Right cardiac atrium (tissue), 5 donors: Measurements from ENCODE around the gene WASHC2C. TPM values are rescaled to one million over a fixed set of nuclear protein-coding genes. Genes with fewer than 3 reads are reported as not detected.
"Not testable (repeated sequence)": the region's sequence is repeated elsewhere in the genome, so short reads cannot be mapped to it uniquely, and the experiment has no call there.

Source experiments
- ATAC-seq, 2 donors: fragments of 200-7000 bp; cut with Tn5 transposase; one replicate each; pipeline versions ENCODE4 v1.8.0 to v1.9.1; 2020; ENCODE audit warnings: moderate library complexity in 2 of 2, mild to moderate bottlenecking in 1 of 2
- DNase-seq, 3 donors: peaks; one replicate each; pipeline ENCODE4 v3.0.0-alpha.2; 2020
- H3K27ac ChIP-seq: one replicate; pipeline ENCODE4 v1.5.1; 2013; ENCODE audit warnings: mild to moderate bottlenecking, low read length, control low read depth, moderate library complexity
- H3K27me3 ChIP-seq: one replicate; pipeline ENCODE4 v1.6.1; 2013; ENCODE audit not compliant: control insufficient read depth, insufficient read depth
- H3K4me1 ChIP-seq: one replicate; pipeline ENCODE4 v1.6.1; 2013; ENCODE audit warnings: low read length; ENCODE audit not compliant: control insufficient read depth, insufficient read depth
- H3K4me3 ChIP-seq: one replicate; pipeline ENCODE4 v1.5.1; 2013; ENCODE audit warnings: low read length, control low read depth
- H3K9me3 ChIP-seq: one replicate; pipeline ENCODE4 v1.6.1; 2013; ENCODE audit warnings: low read length; ENCODE audit not compliant: control insufficient read depth
- WGBS: extraction: QIAGEN DNeasy Blood & Tissue Kit; methylation state at CpG from one replicate; pipeline ENCODE4 v1.1.7; 2013; 5-methylcytosine and 5-hydroxymethylcytosine counted together
- intact Hi-C, 4 donors: fragments of 100-400 bp; cut with DNase I; formaldehyde crosslinking; loops; one replicate each; pipeline versions ENCODE4 v1.11.0 to v1.14.0; 2022 to 2023
- long read RNA-seq, 4 donors: library from polyadenylated mRNA; unstranded; transcript quantifications; one replicate each; pipeline ENCODE4 v2.0.0, GENCODE V29; 2020 to 2021
- polyA plus RNA-seq: library from polyadenylated mRNA; stranded (reverse); fragments of 200-250 nt; gene quantifications from one replicate; pipeline ENCODE4 v1.2.3, GENCODE V29; 2013
- total RNA-seq, 4 donors: library from RNA; stranded (reverse); fragmentation: NEBNext Ultra II Directional; extraction: Animal tissue kit (Norgen Biotek cat#: 25700); gene quantifications; one replicate each; pipeline ENCODE4 v1.2.1, GENCODE V29; 2021
- donor health status: healthy with polysubstance abuse.
- donor health status: DM: no; HTN: yes; CAD: no.
- donor health status: DM: no; HTN: no; CAD: no.
- donor health status: DM: no; HTN: yes; CAD: no; lungs with severe emphysema.
- donor health status: DM: yes; HTN: yes; CAD: no.

Gene WASHC2C
- total RNA-seq (10 to 100 TPM; 32.9 to 77.4 (median 62.6) TPM), polyA plus RNA-seq (16.7 TPM)
- long read RNA-seq, donor 1, full-length matches to known transcripts = 20 of 93 reads
- long read RNA-seq, donor 1, partial matches to known transcripts = 40 of 93 reads
- long read RNA-seq, donor 1, other reads (novel, unspliced or antisense) = 33 of 93 reads
- long read RNA-seq, donor 2, full-length matches to known transcripts = 21 of 92 reads
- long read RNA-seq, donor 2, partial matches to known transcripts = 30 of 92 reads
- long read RNA-seq, donor 2, other reads (novel, unspliced or antisense) = 41 of 92 reads
- long read RNA-seq, donor 3, full-length matches to known transcripts = 39 of 652 reads
- long read RNA-seq, donor 3, partial matches to known transcripts = 436 of 652 reads
- long read RNA-seq, donor 3, other reads (novel, unspliced or antisense) = 177 of 652 reads
- long read RNA-seq, donor 4, full-length matches to known transcripts = 43 of 145 reads
- long read RNA-seq, donor 4, partial matches to known transcripts = 62 of 145 reads
- long read RNA-seq, donor 4, other reads (novel, unspliced or antisense) = 40 of 145 reads

GRCh38 chr10:45726703-45727420, at the start of gene WASHC2C:
Gene WASHC2C (plus strand): TSS chr10:45727266. CDS start chr10:45727318, 52 bp downstream.
- DNase-seq (peak; percentile 93 to 98 (median 98)), ATAC-seq (peak; percentile 98)
- under 1% methylated on average over 49 of the region's 49 CpGs for WGBS
- intact Hi-C loops, H3K27me3 ChIP-seq, H3K9me3 ChIP-seq, H3K4me1 ChIP-seq: not testable (repeated sequence)
- Histone ChIP-seq H3K27ac (peak within 1 kb of the TSS; percentile 79), H3K4me3 (peak within 1 kb of the TSS; percentile 61)

DNA sequence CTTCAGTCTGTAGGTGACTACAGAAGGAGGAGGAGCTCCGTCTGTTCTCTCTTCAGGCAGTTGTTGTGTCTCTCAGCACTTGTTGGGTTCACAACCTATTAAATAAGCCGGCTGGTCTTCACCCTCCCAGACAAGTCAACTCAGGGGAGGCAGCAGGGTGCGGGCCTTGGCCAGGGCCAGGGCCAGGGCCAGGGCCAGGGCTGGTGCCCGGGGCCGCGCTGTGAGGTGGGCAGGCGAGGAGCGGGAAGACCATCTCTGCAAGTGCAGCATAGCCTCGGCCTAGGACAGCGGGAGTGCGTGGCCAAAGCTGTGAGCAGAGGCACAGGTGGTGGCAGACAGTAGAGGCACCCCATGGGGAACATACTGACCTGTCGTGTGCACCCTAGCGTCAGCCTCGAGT, 48.6 kb upstream of the WASHC2C start:
- ATAC-seq, H3K4me3 ChIP-seq, DNase-seq, H3K9me3 ChIP-seq, H3K4me1 ChIP-seq, H3K27me3 ChIP-seq, H3K27ac ChIP-seq: not testable (repeated sequence)
- intact Hi-C loops = loop anchor here in 2 of 4 donors (10.0 kb wide), 3 partner anchors 84 to 424 kb away; no protein-coding TSS in a partner anchor
- WGBS = 94% methylated on average over 13 of the region's 14 CpGs

DNA sequence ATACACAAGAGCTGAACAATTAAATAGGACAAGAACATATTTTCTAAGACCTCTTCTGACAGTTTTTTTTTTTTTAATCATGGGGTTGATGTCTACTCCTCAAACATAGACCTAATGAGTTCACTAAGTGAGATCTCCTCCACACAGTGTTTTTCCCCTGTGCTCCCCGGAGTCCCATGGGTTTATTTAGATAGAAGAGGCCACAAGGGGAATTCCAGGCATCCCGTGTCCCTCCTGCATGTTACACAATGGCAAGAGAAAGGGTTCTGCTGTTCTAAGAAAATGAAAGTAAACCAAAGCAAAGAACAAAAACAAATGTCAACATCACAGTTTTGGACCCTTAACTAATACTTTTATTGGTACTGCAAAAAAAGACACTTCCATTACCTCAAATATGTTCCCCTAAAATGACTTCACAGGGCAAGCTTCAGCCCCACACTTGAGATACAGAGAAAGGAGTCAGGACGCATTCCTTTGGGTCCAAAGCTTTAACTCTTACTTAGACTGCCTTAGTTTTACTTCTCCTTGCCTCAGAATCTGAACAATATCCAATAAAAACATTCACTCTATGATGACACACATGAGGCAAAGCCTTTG, 16.8 kb upstream of the WASHC2C start:
- H3K27ac ChIP-seq, H3K27me3 ChIP-seq, H3K4me3 ChIP-seq, H3K9me3 ChIP-seq, ATAC-seq, intact Hi-C loops, H3K4me1 ChIP-seq, DNase-seq: not testable (repeated sequence)
- WGBS = 42% methylated on average over 2 of the region's 3 CpGs

GRCh38 chr10:45711223-45711622, 15.8 kb upstream of the WASHC2C start:
- H3K9me3 ChIP-seq, H3K4me1 ChIP-seq, H3K27me3 ChIP-seq, H3K27ac ChIP-seq, H3K4me3 ChIP-seq, intact Hi-C loops, ATAC-seq, DNase-seq: not testable (repeated sequence)
- WGBS = 64% methylated on average over 2 of the region's 5 CpGs

GRCh38 chr10:45717053-45717452, 10.0 kb upstream of the WASHC2C start:
- H3K9me3 ChIP-seq, ATAC-seq, H3K4me3 ChIP-seq, H3K27me3 ChIP-seq, DNase-seq, intact Hi-C loops, H3K27ac ChIP-seq, H3K4me1 ChIP-seq: not testable (repeated sequence)
- WGBS = 65% methylated on average over 3 of the region's 3 CpGs

- H3K9me3 ChIP-seq, H3K4me3 ChIP-seq, DNase-seq, H3K27ac ChIP-seq, H3K27me3 ChIP-seq, ATAC-seq, H3K4me1 ChIP-seq, intact Hi-C loops: not testable (repeated sequence)
- WGBS = 68% methylated on average over 1 of the region's 1 CpG
Measured at GRCh38 chr10:45717642-45718041, 9.4 kb upstream of the WASHC2C start.

GRCh38 chr10:45721503-45721902, 5.6 kb upstream of the WASHC2C start:
- intact Hi-C loops, ATAC-seq, H3K27ac ChIP-seq, H3K9me3 ChIP-seq, H3K27me3 ChIP-seq, DNase-seq, H3K4me3 ChIP-seq, H3K4me1 ChIP-seq: not testable (repeated sequence)
- WGBS = 55% methylated on average over 9 of the region's 10 CpGs

DNA sequence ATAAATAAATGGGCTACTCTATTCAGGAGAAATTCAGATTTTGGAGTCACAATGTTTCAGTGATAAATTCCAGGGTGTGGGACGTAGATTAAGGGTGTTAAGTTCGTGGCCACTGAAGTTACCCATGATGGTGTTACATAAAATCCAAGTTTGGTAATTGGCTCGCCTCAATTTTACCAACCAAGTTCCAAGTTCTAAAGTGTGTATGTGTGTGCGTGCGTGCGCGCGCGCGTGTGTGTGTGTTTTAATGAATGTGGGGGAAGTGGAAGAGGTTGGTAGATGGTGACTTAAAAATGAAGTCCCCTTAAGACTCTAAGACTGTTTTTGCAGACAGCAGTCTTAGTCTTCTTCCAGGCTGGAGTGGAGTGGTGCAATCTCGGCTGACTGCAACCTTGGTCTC, 3.2 kb upstream of the WASHC2C start:
- ATAC-seq, H3K27me3 ChIP-seq, H3K9me3 ChIP-seq, H3K27ac ChIP-seq, H3K4me1 ChIP-seq, DNase-seq, intact Hi-C loops, H3K4me3 ChIP-seq: not testable (repeated sequence)
- WGBS = 87% methylated on average over 11 of the region's 11 CpGs

- H3K9me3 ChIP-seq, H3K4me1 ChIP-seq, intact Hi-C loops, DNase-seq, H3K27me3 ChIP-seq: not testable (repeated sequence)
- peak; percentile 83 to 84 for ATAC-seq
- 2% methylated on average over 26 of the region's 45 CpGs for WGBS
- H3K4me3 ChIP-seq = peak overlapping the region; percentile 61
- peak overlapping the region; percentile 60 for H3K27ac ChIP-seq
Measured at GRCh38 chr10:45727421-45727965, 427 bp downstream of the WASHC2C start.

- intact Hi-C loops, ATAC-seq: not testable (repeated sequence)
Measured at GRCh38 chr10:45734449-45734848, 7.4 kb downstream of the WASHC2C start.

More at GRCh38 chr10:45734449-45734848, 7.4 kb downstream of the WASHC2C start:
- H3K27ac ChIP-seq, H3K4me3 ChIP-seq, H3K27me3 ChIP-seq, H3K4me1 ChIP-seq, DNase-seq, H3K9me3 ChIP-seq: not testable (repeated sequence)
- WGBS = 96% methylated on average over 1 of the region's 2 CpGs
